H1 (cell line): ENCODE measurements around the gene BCAR3. TPM values are rescaled to one million over a fixed set of nuclear protein-coding genes. Genes with fewer than 3 reads are reported as not detected.

ENCODE experiments used
- CTCF ChIA-PET: fragments of 300-600 bp; sonication (Branson Sonifier 250); formaldehyde crosslinking; loops from one replicate; lab custom pipeline; 2021; ENCODE audit not compliant: partially characterized antibody; lab: Charles Lee
- POLR2A ChIA-PET: fragments of 300-600 bp; sonication (Branson Sonifier 250); formaldehyde crosslinking; loops from one replicate; lab custom pipeline; 2021; ENCODE audit warnings: inconsistent platforms; ENCODE audit not compliant: partially characterized antibody; lab: Charles Lee
- DNase-seq, 2 experiments: peaks; one replicate each; pipeline versions ENCODE4 v3.0.0 to v3.0.0-alpha.2; 2010 to 2022; ENCODE audit warnings: low spot score in 2 of 2, low read depth in 1 of 2, mixed read lengths in 1 of 2
- FAIRE-seq: peaks from 2 replicates; lab custom pipeline; 2011; peaks lifted over from hg19 to GRCh38; lab: Jason Lieb, UNC
- H2AFZ ChIP-seq: 2 replicates; pipeline ENCODE4 v1.8.1; 2012; ENCODE audit warnings: low read length, inconsistent platforms
- H2AK5ac ChIP-seq: 2 replicates; pipeline ENCODE4 v1.6.1; 2013; ENCODE audit warnings: low read depth, low read length
- H2BK120ac ChIP-seq: replicated peaks from 2 replicates; pipeline ENCODE3; 2013; ENCODE audit warnings: low read depth, low read length, inconsistent platforms
- H2BK12ac ChIP-seq: 2 replicates; pipeline ENCODE4 v1.6.1; 2013; ENCODE audit warnings: low read depth, low read length
- H2BK15ac ChIP-seq: 2 replicates; pipeline ENCODE4 v1.6.1; 2013; ENCODE audit warnings: low read length
- H2BK20ac ChIP-seq: 2 replicates; pipeline ENCODE4 v1.6.1; 2013; ENCODE audit warnings: low read length
- H2BK5ac ChIP-seq: 2 replicates; pipeline ENCODE4 v1.6.1; 2013; ENCODE audit warnings: low read depth, low read length
- H3K14ac ChIP-seq: 2 replicates; pipeline ENCODE4 v1.6.1; 2013; ENCODE audit warnings: inconsistent platforms; ENCODE audit not compliant: insufficient read length
- H3K18ac ChIP-seq: 2 replicates; pipeline ENCODE4 v1.6.1; 2013; ENCODE audit warnings: low read length; ENCODE audit errors: extremely low read depth
- H3K23ac ChIP-seq: 2 replicates; pipeline ENCODE4 v1.6.1; 2013; ENCODE audit warnings: inconsistent platforms; ENCODE audit not compliant: insufficient read length
- H3K23me2 ChIP-seq: 2 replicates; pipeline ENCODE4 v1.6.1; 2013; ENCODE audit warnings: low read depth, low read length
- H3K27ac ChIP-seq: 2 replicates; pipeline ENCODE4 v1.6.1; 2011; ENCODE audit warnings: low read depth, low read length, inconsistent platforms
- H3K27me3 ChIP-seq, 4 experiments: replicated peaks in 1 of 4; 1 replicate in 1 of 4; 2 replicates in 3 of 4; pipeline versions ENCODE4 v1.6.1 to v1.8.1; 2011 to 2013; ENCODE audit warnings: low read length in 3 of 4, mild to moderate bottlenecking in 3 of 4, inconsistent platforms in 2 of 4, mixed read lengths in 2 of 4, moderate library complexity in 1 of 4; ENCODE audit not compliant: control insufficient read depth in 3 of 4, insufficient read depth in 3 of 4; ENCODE audit errors: extremely low read depth in 1 of 4
- H3K36me3 ChIP-seq, 4 experiments: 2 replicates each; pipeline versions ENCODE4 v1.6.1 to v1.8.1; 2011 to 2013; ENCODE audit warnings: mild to moderate bottlenecking in 4 of 4, low read length in 3 of 4, moderate library complexity in 2 of 4, control low read depth in 1 of 4, inconsistent platforms in 1 of 4; ENCODE audit not compliant: insufficient read depth in 4 of 4, control insufficient read depth in 2 of 4
- H3K4ac ChIP-seq: replicated peaks from 2 replicates; pipeline ENCODE3; 2013; ENCODE audit warnings: low read length, low read depth, mixed read lengths, inconsistent platforms; ENCODE audit not compliant: insufficient read length
- H3K4me1 ChIP-seq, 4 experiments: replicated peaks in 1 of 4; 1 replicate in 1 of 4; 2 replicates in 3 of 4; pipeline versions ENCODE4 v1.6.1 to v1.8.1; 2011 to 2013; ENCODE audit warnings: low read length in 3 of 4, inconsistent platforms in 2 of 4, mixed read lengths in 1 of 4; ENCODE audit not compliant: insufficient read depth in 4 of 4, control insufficient read depth in 3 of 4
- H3K4me2 ChIP-seq, 2 experiments: 2 replicates each; pipeline versions ENCODE4 v1.6.1 to v1.8.1; 2011 to 2013; ENCODE audit warnings: low read depth in 2 of 2, low read length in 2 of 2, control low read depth in 1 of 2, inconsistent platforms in 1 of 2, mild to moderate bottlenecking in 1 of 2; ENCODE audit not compliant: insufficient read depth in 1 of 2
- H3K4me3 ChIP-seq, 4 experiments: fragments of 200-600, 300-600 bp in 1 of 4; sonication (generic), shearing (Covaris generic), sonication (Bioruptor Twin) in 1 of 4; 2 replicates each; pipeline versions ENCODE4 v1.5.1 to v1.8.1; 2011 to 2016; ENCODE audit warnings: low read length in 4 of 4, low read depth in 3 of 4, control low read depth in 2 of 4, inconsistent platforms in 2 of 4, mild to moderate bottlenecking in 2 of 4, mixed read lengths in 1 of 4, moderate library complexity in 1 of 4; ENCODE audit not compliant: insufficient read depth in 2 of 4; ENCODE audit errors: extremely low read depth in 1 of 4
- H3K56ac ChIP-seq: replicated peaks from 2 replicates; pipeline ENCODE3; 2013; ENCODE audit warnings: low read depth, mild to moderate bottlenecking, mixed read lengths, low read length, inconsistent platforms; ENCODE audit not compliant: insufficient read length
- H3K79me1 ChIP-seq: 2 replicates; pipeline ENCODE4 v1.6.1; 2013; ENCODE audit warnings: low read depth, low read length, control low read depth
- H3K79me2 ChIP-seq, 2 experiments: 2 replicates each; pipeline versions ENCODE4 v1.6.1 to v1.8.1; 2012 to 2013; ENCODE audit warnings: low read length in 2 of 2, mild to moderate bottlenecking in 2 of 2, inconsistent platforms in 1 of 2; ENCODE audit not compliant: insufficient read depth in 2 of 2, control insufficient read depth in 1 of 2
- H3K9ac ChIP-seq, 4 experiments: replicated peaks in 1 of 4; 1 replicate in 1 of 4; 2 replicates in 3 of 4; pipeline versions ENCODE4 v1.6.1 to v1.8.1; 2011 to 2013; ENCODE audit warnings: low read depth in 3 of 4, low read length in 3 of 4, control low read depth in 2 of 4, mild to moderate bottlenecking in 2 of 4, moderate library complexity in 2 of 4, inconsistent platforms in 1 of 4; ENCODE audit errors: extremely low read depth in 1 of 4
- H3K9me3 ChIP-seq, 2 experiments: 2 replicates each; pipeline versions ENCODE4 v1.6.1 to v1.8.1; 2012 to 2013; ENCODE audit warnings: mild to moderate bottlenecking in 2 of 2, moderate library complexity in 2 of 2, control low read depth in 1 of 2, inconsistent platforms in 1 of 2, low read depth in 1 of 2, low read length in 1 of 2, mixed read lengths in 1 of 2; ENCODE audit not compliant: insufficient read depth in 2 of 2
- H4K20me1 ChIP-seq, 2 experiments: replicated peaks in 1 of 2; 2 replicates each; pipeline versions ENCODE3 to v1.8.1; 2011 to 2013; ENCODE audit warnings: inconsistent platforms in 2 of 2, low read length in 2 of 2, mild to moderate bottlenecking in 1 of 2; ENCODE audit not compliant: insufficient read depth in 2 of 2, control insufficient read depth in 1 of 2
- H4K5ac ChIP-seq: 2 replicates; pipeline ENCODE4 v1.6.1; 2013; ENCODE audit warnings: low read length, low read depth, mixed read lengths, inconsistent platforms; ENCODE audit not compliant: insufficient read length
- H4K8ac ChIP-seq: 2 replicates; pipeline ENCODE4 v1.8.0; 2013; ENCODE audit warnings: mild to moderate bottlenecking, moderate library complexity, low read length, inconsistent platforms; ENCODE audit not compliant: insufficient read depth; ENCODE audit errors: extremely low read depth
- H4K91ac ChIP-seq: replicated peaks from 2 replicates; pipeline ENCODE3; 2013; ENCODE audit warnings: low read length, mixed read lengths, inconsistent platforms; ENCODE audit not compliant: insufficient read length
- ATF2 ChIP-seq: IDR thresholded peaks from 2 replicates; pipeline ENCODE4 v1.6.1; 2012; ENCODE audit warnings: low read length, inconsistent platforms
- MAFK ChIP-seq: IDR thresholded peaks from 2 replicates; pipeline ENCODE4 v1.6.1; 2012; ENCODE audit warnings: low read depth, mild to moderate bottlenecking, improper control_type of control experiment, low read length
- RAD21 ChIP-seq, 2 experiments: IDR thresholded peaks in 1 of 2; conservative IDR thresholded peaks in 1 of 2; 2 replicates each; pipeline ENCODE4 v1.6.1; 2011; ENCODE audit warnings: low read depth in 2 of 2, low read length in 2 of 2, improper control_type of control experiment in 1 of 2, inconsistent platforms in 1 of 2, mild to moderate bottlenecking in 1 of 2, moderate library complexity in 1 of 2
- RBBP5 ChIP-seq: IDR thresholded peaks from 2 replicates; pipeline ENCODE4 v1.7.1; 2012; ENCODE audit warnings: low read depth, mild to moderate bottlenecking, inconsistent platforms, low read length, moderate library complexity, borderline replicate concordance
- TCF12 ChIP-seq: IDR thresholded peaks from 2 replicates; pipeline ENCODE4 v1.6.1; 2011; ENCODE audit warnings: low read depth, mild to moderate bottlenecking, low read length
- WGBS, 2 experiments: shearing (Covaris generic) in 1 of 2; methylation state at CpG; one replicate each; pipeline versions ENCODE4 v1.1.6 to v1.1.7; 2013 to 2015; ENCODE audit warnings: low lambda C conversion rate in 2 of 2, mixed read lengths in 2 of 2, inconsistent platforms in 1 of 2, low coverage in 1 of 2, missing lambda C conversion rate in 1 of 2; ENCODE audit not compliant: insufficient replicate concordance in 2 of 2, insufficient coverage in 1 of 2, insufficient read length in 1 of 2; ENCODE audit errors: extremely low coverage in 1 of 2, missing lambda C conversion rate in 1 of 2; 5-methylcytosine and 5-hydroxymethylcytosine counted together
- polyA plus RNA-seq, 7 experiments: library from polyadenylated mRNA; depleted of rRNA in 3 of 7; stranded (reverse) in 5 of 7; unstranded in 2 of 7; fragments of >200 nt in 5 of 7; fragments of 200-250 nt in 2 of 7; gene quantifications; 1 replicate in 5 of 7; 2 replicates in 1 of 7; 4 replicates in 1 of 7; pipeline versions ENCODE4 v1.2.1 to v1.2.3, GENCODE V29; 2011 to 2013; ENCODE audit warnings: missing spikeins in 2 of 7, mixed read lengths in 2 of 7
- total RNA-seq: library from RNA; stranded (reverse); fragmentation: NEBNext Ultra II Directional; extraction: Animal tissue kit (Norgen Biotek cat#: 25700); gene quantifications from 2 replicates; pipeline ENCODE4 v1.2.1, GENCODE V29; 2021
- TF ChIP-seq, protein P1 (sequence below), 3 experiments: IDR thresholded peaks; 1 replicate in 2 of 3; 2 replicates in 1 of 3; pipeline versions ENCODE4 v1.5.1 to v1.6.1; 2011; ENCODE audit warnings: low read length in 3 of 3, mild to moderate bottlenecking in 3 of 3, inconsistent platforms in 2 of 3, low read depth in 1 of 3, moderate library complexity in 1 of 3; ENCODE audit not compliant: insufficient read depth in 1 of 3; ENCODE audit errors: control extremely low read depth in 1 of 3

The BCAR3 gene
- total and polyA plus RNA-seq, 2 of the 8 experiments (the other 6 are each of a cell fraction or from before 2014, with no cell fraction given): 5.6 to 9.2 TPM

DNA sequence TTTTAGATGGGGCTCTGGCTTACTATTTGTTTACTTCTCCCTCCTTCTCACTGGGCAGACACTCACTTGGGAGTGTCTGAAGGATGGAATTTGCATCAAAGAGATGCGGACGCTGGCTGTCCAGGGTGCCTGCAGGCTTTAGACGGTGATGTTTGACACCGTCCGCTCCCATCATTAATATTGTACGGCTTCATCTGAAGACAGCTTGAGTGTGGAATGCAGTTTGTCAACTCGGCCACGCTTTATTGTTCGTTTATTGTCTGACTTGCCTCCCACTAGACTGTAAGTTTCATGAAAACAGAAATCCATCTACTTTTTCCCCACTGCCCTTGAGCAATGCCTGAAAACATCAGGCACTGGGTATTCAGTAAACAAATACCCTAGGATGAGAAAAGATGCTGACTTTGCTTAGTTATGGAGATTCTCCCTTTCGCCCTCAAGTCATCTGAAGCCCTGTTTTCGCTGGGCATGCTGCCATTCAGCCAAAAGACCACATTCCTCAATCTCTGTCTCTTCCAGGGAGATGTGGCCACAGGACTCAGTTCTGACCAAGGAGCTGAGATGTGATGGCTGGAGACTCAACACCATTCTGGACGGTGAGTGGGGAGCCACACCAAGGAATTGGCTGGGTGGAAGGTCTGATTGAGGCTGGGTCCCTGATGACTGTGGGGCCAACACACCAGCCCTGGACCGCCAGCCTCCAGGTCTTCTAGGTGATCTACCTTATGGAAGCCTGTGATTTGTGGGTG is 87.6 kb downstream of the BCAR3 start:
- POLR2A ChIA-PET: interaction anchor here (1.2 kb wide), 2 partner anchors 9 to 226 kb away, joined by 4 to 6 read pairs; no protein-coding TSS in a partner anchor
- no peak overlapping the region for H3K4me3 ChIP-seq
- no peak overlapping the region for H3K4ac ChIP-seq
- H2BK12ac ChIP-seq: no peak overlapping the region; the same call in 1 of the 2 replicates
- FAIRE-seq (no peak), DNase-seq (no peak)
- no peak overlapping the region for H3K14ac ChIP-seq
- H3K27ac ChIP-seq: no peak overlapping the region
- H3K27me3 ChIP-seq: no peaks in the 10 kb centered on the region
- no peaks in the 10 kb centered on the region for H3K23me2 ChIP-seq
- H3K79me2 ChIP-seq: no peaks in the 10 kb centered on the region
- peaks cover 3% of the 10 kb centered on the region; the same call in 1 of the 2 replicates for H3K79me1 ChIP-seq
- 0 out of 2 replicates have a peak overlapping the region, but pooled peaks have one; percentile 7 for H4K8ac ChIP-seq
- WGBS, 2 experiments: 82% methylated on average over 13 of the region's 13 CpGs; no CpG with 5 or more reads in 1 of the 2 experiments
- CTCF ChIA-PET: interaction anchor here (0.7 to 2.4 kb wide), 9 partner anchors 11 to 396 kb away, joined by 3 to 9 read pairs (median 3); no protein-coding TSS in a partner anchor
- peak overlapping the region; percentile 13 to 27; a peak in 2 of 4 replicates for H3K4me2 ChIP-seq
- H3K18ac ChIP-seq: no peak overlapping the region
- H2BK120ac ChIP-seq: no peak overlapping the region
- H3K9ac ChIP-seq: no peak overlapping the region
- peaks cover 0 to 2% (median under 1%) of the 10 kb centered on the region in 4 experiments; a peak in 3 of 8 replicates for H3K36me3 ChIP-seq
- no peaks in the 10 kb centered on the region for H3K9me3 ChIP-seq
- TF ChIP-seq MAFK: peak; percentile 37; the same call in 1 of the 2 replicates
- TF ChIP-seq RAD21 (IDR thresholded peaks at IDR 0.05 in 1 of 2, conservative IDR thresholded peaks at IDR 0.05 in 1 of 2; ENCODE audit: low read depth in 2 of 2, low read length in 2 of 2): no peak
- TF ChIP-seq RBBP5: no peak
- TF ChIP-seq ATF2: no peak
- TF ChIP-seq, protein P1, sequence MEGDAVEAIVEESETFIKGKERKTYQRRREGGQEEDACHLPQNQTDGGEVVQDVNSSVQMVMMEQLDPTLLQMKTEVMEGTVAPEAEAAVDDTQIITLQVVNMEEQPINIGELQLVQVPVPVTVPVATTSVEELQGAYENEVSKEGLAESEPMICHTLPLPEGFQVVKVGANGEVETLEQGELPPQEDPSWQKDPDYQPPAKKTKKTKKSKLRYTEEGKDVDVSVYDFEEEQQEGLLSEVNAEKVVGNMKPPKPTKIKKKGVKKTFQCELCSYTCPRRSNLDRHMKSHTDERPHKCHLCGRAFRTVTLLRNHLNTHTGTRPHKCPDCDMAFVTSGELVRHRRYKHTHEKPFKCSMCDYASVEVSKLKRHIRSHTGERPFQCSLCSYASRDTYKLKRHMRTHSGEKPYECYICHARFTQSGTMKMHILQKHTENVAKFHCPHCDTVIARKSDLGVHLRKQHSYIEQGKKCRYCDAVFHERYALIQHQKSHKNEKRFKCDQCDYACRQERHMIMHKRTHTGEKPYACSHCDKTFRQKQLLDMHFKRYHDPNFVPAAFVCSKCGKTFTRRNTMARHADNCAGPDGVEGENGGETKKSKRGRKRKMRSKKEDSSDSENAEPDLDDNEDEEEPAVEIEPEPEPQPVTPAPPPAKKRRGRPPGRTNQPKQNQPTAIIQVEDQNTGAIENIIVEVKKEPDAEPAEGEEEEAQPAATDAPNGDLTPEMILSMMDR (IDR thresholded peaks at IDR 0.05; ENCODE audit: control extremely low read depth in 1 of 3, insufficient read depth in 1 of 3, low read depth in 1 of 3, low read length in 3 of 3): no peak
- no peak for TF ChIP-seq TCF12
- H4K20me1 ChIP-seq: peaks cover 0 to 4% of the 10 kb centered on the region in 2 experiments
- no peak overlapping the region for H3K23ac ChIP-seq
- H3K56ac ChIP-seq: no peak overlapping the region
- H3K4me1 ChIP-seq: peaks cover 7 to 19% (median 11%) of the 10 kb centered on the region in 4 experiments; a peak in 6 of 7 replicates
- H2AK5ac ChIP-seq: peak overlapping the region; percentile 58
- no peak overlapping the region for H2AFZ ChIP-seq
- peak overlapping the region; percentile 12 for H4K91ac ChIP-seq
- no peak overlapping the region for H2BK15ac ChIP-seq
- H2BK20ac ChIP-seq: peak overlapping the region; percentile 36; the same call in 1 of the 2 replicates
- H4K5ac ChIP-seq: no peak overlapping the region
- H2BK5ac ChIP-seq: no peak overlapping the region
